GM12878 (cell line): Measurements from ENCODE around the gene CCNL1.

Experiments
- CTCF ChIP-seq, 3 experiments: IDR thresholded peaks in 2 of 3; conservative IDR thresholded peaks in 1 of 3; 2 replicates each; pipeline ENCODE4 v1.5.1; 2011; ENCODE audit warnings: low read depth in 3 of 3, low read length in 3 of 3, mild to moderate bottlenecking in 3 of 3, control low read depth in 2 of 3, moderate library complexity in 2 of 3, inconsistent platforms in 1 of 3, mixed read lengths in 1 of 3; ENCODE audit not compliant: control insufficient read depth in 2 of 3, insufficient read depth in 1 of 3; ENCODE audit errors: extremely low read depth in 1 of 3
- ELK1 ChIP-seq: IDR thresholded peaks from 2 replicates; pipeline ENCODE4 v1.6.1; 2012; ENCODE audit warnings: low read depth, low read length, improper control_type of control experiment
- EZH2 ChIP-seq: IDR thresholded peaks from 2 replicates; pipeline ENCODE4 v1.6.1; 2012; ENCODE audit warnings: low read depth, mild to moderate bottlenecking, control low read depth, inconsistent platforms, low read length, borderline replicate concordance; ENCODE audit not compliant: control insufficient read depth
- MAX ChIP-seq: IDR thresholded peaks from 2 replicates; pipeline ENCODE4 v1.6.1; 2012; ENCODE audit warnings: low read depth, low read length, improper control_type of control experiment

DNA sequence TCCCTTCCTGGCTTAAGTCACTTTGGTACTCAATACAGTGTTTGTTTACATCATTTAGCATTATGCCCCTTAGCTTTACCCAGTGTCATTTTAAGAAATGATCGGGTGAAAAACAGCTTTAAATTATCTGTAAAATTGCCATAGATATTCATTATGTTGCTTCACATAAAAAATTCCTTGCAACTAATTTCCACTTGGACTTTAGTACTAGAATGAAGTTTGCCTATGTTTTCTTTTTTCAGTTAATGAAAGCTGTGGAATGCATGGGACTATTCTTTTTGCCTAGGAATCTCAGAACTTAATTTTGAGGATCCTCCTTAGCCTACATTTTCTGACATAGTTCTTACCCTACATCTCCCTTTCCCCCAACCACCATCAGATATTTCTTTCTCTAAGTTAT is 38.4 kb downstream of the CCNL1 start:
- TF ChIP-seq CTCF (IDR thresholded peaks at IDR 0.05 in 2 of 3, conservative IDR thresholded peaks at IDR 0.05 in 1 of 3; ENCODE audit: control insufficient read depth in 2 of 3, extremely low read depth in 1 of 3, insufficient read depth in 1 of 3, low read depth in 3 of 3, low read length in 3 of 3) (no peak), EZH2 (no peak), ELK1 (no peak), MAX (no peak)
